BLaER1 (cell line): ENCODE results near the gene HYAL3.
"Not testable (repeated sequence)": the region's sequence is repeated elsewhere in the genome, so short reads cannot be mapped to it uniquely, and the experiment has no call there.

ENCODE experiments used
- H3K27ac ChIP-seq: shearing (Covaris generic); formaldehyde crosslinking; 2 replicates; pipeline ENCODE4 v1.8.1; 2022
- H3K27me3 ChIP-seq: shearing (Covaris generic); formaldehyde crosslinking; 2 replicates; pipeline ENCODE4 v1.8.1; 2022
- H3K36me3 ChIP-seq: shearing (Covaris generic); formaldehyde crosslinking; 2 replicates; pipeline ENCODE4 v1.8.1; 2022
- H3K4me1 ChIP-seq: shearing (Covaris generic); formaldehyde crosslinking; 2 replicates; pipeline ENCODE4 v1.8.1; 2022
- H3K4me2 ChIP-seq: shearing (Covaris generic); formaldehyde crosslinking; 2 replicates; pipeline ENCODE4 v1.8.1; 2022
- H3K4me3 ChIP-seq: shearing (Covaris generic); formaldehyde crosslinking; 2 replicates; pipeline ENCODE4 v1.8.1; 2022
- H3K9ac ChIP-seq: shearing (Covaris generic); formaldehyde crosslinking; 2 replicates; pipeline ENCODE4 v1.8.1; 2022
- H3K9me3 ChIP-seq: shearing (Covaris generic); formaldehyde crosslinking; 2 replicates; pipeline ENCODE4 v1.8.1; 2022
- H4K20me1 ChIP-seq: shearing (Covaris generic); formaldehyde crosslinking; 2 replicates; pipeline ENCODE4 v1.8.1; 2022
- Cebpa-rat ChIP-seq: shearing (Covaris generic); IDR thresholded peaks from 2 replicates; pipeline ENCODE4 v1.8.1; 2022

HYAL3 gene

DNA sequence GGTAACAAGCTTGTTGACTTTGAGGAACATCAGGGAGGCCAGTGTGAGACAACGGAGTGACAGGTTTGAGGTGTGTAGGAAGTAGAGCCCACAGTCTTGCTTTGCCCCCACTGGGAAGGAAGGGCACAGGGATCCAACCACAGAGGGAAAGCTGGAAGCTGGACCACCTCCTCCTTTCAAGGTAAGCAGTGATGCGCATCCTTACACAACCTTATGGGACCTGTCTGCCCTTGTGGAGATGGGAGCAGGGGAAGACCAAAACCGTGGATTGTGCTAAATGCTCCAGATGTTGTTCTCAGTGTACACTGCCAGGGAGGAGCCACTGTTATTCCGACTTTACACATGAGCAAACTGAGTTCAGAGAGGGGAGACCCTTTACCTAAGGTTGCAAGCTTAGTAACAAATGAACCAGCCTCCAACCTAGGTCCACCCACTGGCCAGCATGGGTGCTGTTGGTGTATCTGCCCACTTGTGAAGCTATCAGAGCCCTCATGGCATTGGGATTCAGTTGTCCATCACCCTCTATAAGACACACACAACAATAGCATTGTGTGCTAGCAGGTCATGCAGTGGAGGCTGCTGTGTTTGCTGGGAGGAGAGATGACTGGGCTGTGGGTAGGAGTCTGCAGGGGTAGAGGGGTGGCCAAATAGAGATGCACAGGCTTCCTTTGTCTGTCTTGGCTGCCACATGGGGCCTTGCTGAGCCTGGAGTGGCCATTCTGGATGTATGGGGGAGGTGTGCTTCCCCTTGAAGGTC, 20.9 kb downstream of the HYAL3 start:
- H3K9me3 ChIP-seq = no peaks in the 10 kb centered on the region
- no peaks in the 10 kb centered on the region for H3K36me3 ChIP-seq
- no peak overlapping the region for H3K9ac ChIP-seq
- H3K27me3 ChIP-seq = peaks cover 64% of the 10 kb centered on the region
- H3K4me2 ChIP-seq = no peak overlapping the region
- peaks cover 28% of the 10 kb centered on the region for H3K4me1 ChIP-seq
- H4K20me1 ChIP-seq = peaks cover 34% of the 10 kb centered on the region
- TF ChIP-seq Cebpa-rat = no peak
- H3K27ac ChIP-seq = no peak overlapping the region
- no peak overlapping the region for H3K4me3 ChIP-seq

DNA sequence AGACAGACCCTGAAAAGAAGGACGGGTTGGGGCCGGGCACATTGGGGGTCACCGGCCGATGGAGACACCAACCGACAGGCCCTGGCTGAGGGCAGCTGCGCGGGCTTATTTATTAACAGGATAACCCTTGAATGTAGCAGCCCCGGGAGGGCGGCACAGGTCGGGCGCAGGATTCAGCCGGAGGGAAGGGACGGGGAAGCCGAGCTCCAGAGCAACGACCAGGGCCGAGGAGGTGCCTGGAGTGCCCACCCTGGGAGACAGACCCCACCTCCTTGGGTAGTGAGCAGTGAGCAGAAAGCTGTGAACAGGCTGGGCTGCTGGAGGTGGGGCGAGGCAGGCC, 22.5 kb downstream of the HYAL3 start:
- Histone ChIP-seq H3K27me3 (peaks cover 69% of the 10 kb centered on the region), H3K4me1 (peaks cover 38% of the 10 kb centered on the region)

GRCh38 chr3:50275996-50276761, 23.0 kb downstream of the HYAL3 start:
- Histone ChIP-seq H3K9me3 (no peaks in the 10 kb centered on the region), H3K4me3 (no peak overlapping the region)

More for the DNA sequence above, 22.5 kb downstream of the HYAL3 start:
- no peak overlapping the region for H3K9ac ChIP-seq
- peaks cover 37% of the 10 kb centered on the region for H4K20me1 ChIP-seq
- no peak for TF ChIP-seq Cebpa-rat
- H3K4me2 ChIP-seq = 0 out of 2 replicates have a peak overlapping the region, but pooled peaks have one; percentile 22
- H3K27ac ChIP-seq = no peak overlapping the region
- H3K4me3 ChIP-seq = no peak overlapping the region
- H3K9me3 ChIP-seq = no peaks in the 10 kb centered on the region
- H3K36me3 ChIP-seq = no peaks in the 10 kb centered on the region

DNA sequence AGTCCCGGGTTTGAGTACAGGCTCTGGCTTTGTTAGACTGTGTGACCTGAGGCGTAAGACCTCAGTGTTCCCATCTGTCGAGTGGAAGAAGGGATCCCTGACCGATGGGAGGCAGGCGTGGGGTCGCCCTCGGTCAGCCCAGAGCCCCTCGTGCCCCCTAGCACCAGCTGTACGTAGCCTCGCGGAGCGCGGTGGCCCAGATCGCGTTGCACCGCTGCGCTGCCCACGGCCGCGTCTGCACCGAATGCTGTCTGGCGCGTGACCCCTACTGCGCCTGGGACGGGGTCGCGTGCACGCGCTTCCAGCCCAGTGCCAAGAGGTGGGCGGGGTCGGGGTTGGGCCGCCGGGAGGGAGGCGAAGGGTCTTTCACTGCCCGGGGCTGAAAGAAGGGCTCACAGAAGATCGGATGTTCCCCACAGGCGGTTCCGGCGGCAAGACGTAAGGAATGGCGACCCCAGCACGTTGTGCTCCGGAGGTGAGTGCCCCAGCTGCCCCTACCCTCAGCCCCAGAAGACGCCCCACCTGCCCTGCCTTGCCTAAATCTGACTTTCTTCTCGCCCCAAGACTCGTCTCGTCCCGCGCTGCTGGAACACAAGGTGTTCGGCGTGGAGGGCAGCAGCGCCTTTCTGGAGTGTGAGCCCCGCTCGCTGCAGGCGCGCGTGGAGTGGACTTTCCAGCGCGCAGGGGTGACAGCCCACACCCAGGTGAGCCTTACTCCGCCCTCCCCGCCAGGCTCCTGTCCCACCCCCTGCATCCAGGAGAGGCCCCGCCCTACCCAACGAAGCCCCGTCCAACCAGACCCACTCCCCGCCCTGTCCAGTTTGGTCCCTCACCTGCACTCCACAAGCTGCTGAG, 23.8 kb downstream of the HYAL3 start:
- H3K4me2 ChIP-seq = peak overlapping the region; percentile 40
- H3K4me3 ChIP-seq = 0 out of 2 replicates have a peak overlapping the region, but pooled peaks have one; percentile 7
- peaks cover 37% of the 10 kb centered on the region for H4K20me1 ChIP-seq
- no peak for TF ChIP-seq Cebpa-rat
- H3K4me1 ChIP-seq = peaks cover 49% of the 10 kb centered on the region
- H3K27ac ChIP-seq = no peak overlapping the region
- no peaks in the 10 kb centered on the region for H3K36me3 ChIP-seq
- H3K27me3 ChIP-seq = peaks cover 69% of the 10 kb centered on the region
- no peaks in the 10 kb centered on the region for H3K9me3 ChIP-seq
- H3K9ac ChIP-seq = no peak overlapping the region

More at GRCh38 chr3:50275996-50276761, 23.0 kb downstream of the HYAL3 start:
- Histone ChIP-seq H3K27ac (no peak overlapping the region), H3K4me2 (peak overlapping the region; percentile 40), H3K36me3 (no peaks in the 10 kb centered on the region), H3K4me1 (peaks cover 43% of the 10 kb centered on the region), H3K27me3 (peaks cover 69% of the 10 kb centered on the region), H3K9ac (no peak overlapping the region), H4K20me1 (peaks cover 37% of the 10 kb centered on the region)
- TF ChIP-seq Cebpa-rat = no peak

- Histone ChIP-seq H3K27me3 (peaks cover 67% of the 10 kb centered on the region), H3K36me3 (no peaks in the 10 kb centered on the region), H3K4me1 (peaks cover 52% of the 10 kb centered on the region)
Observed at GRCh38 chr3:50274371-50275104, 24.7 kb downstream of the HYAL3 start.

DNA sequence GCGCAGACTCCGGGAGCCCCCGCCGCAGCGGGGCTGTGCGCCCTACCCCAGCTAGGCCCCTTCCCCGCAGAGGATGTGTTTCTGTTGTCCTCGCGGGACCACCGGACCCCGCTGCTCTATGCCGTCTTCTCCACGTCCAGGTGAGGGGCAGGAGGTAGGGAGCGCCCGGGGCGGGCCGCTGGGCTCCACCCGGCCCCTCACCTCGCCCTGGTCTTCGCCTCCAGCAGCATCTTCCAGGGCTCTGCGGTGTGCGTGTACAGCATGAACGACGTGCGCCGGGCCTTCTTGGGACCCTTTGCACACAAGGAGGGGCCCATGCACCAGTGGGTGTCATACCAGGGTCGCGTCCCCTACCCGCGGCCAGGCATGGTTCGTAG, 25.5 kb downstream of the HYAL3 start:
- Histone ChIP-seq H3K4me3 (0 out of 2 replicates have a peak overlapping the region, but pooled peaks have one; percentile 30), H3K27ac (no peak overlapping the region), H3K4me2 (peak overlapping the region; percentile 66), H3K9ac (no peak overlapping the region), H3K36me3 (no peaks in the 10 kb centered on the region), H3K9me3 (no peaks in the 10 kb centered on the region), H3K4me1 (peaks cover 60% of the 10 kb centered on the region), H4K20me1 (peaks cover 37% of the 10 kb centered on the region), H3K27me3 (peaks cover 67% of the 10 kb centered on the region)
- TF ChIP-seq Cebpa-rat = no peak

More at GRCh38 chr3:50274371-50275104, 24.7 kb downstream of the HYAL3 start:
- no peak overlapping the region for H3K27ac ChIP-seq
- no peaks in the 10 kb centered on the region for H3K9me3 ChIP-seq
- H3K4me3 ChIP-seq = no peak overlapping the region
- H3K9ac ChIP-seq = no peak overlapping the region
- peaks cover 37% of the 10 kb centered on the region for H4K20me1 ChIP-seq
- no peak overlapping the region for H3K4me2 ChIP-seq
- no peak for TF ChIP-seq Cebpa-rat

DNA sequence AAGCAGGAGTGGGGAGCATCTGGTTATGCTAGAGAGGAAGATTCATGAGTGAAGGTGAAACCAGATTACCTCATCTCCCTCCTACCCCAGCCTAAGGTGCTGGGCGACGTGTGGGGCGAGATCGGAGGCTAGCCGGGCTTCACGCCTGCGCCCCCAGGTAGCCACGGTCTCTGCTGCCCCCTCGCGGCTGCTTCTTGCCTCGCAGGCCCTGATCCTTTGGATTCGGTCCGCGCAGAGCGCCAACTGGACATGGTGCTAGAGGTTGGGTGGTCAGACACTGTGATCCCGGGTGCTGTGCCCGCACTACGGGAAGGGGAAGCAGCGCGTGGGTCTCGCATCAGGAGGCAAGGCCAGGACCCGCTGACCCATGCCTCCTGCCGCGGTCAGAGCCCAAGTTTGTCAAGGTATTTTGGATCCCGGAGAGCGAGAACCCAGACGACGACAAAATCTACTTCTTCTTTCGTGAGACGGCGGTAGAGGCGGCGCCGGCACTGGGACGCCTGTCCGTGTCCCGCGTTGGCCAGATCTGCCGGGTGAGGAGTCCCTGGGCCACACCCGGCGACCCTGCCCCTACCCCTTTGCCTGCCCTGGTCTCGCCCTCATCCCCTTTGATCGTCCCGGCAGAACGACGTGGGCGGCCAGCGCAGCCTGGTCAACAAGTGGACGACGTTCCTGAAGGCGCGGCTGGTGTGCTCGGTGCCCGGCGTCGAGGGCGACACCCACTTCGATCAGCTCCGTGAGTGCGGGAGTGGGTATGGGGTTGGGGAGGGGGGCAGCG, 26.1 kb downstream of the HYAL3 start:
- H3K36me3 ChIP-seq = no peaks in the 10 kb centered on the region
- H4K20me1 ChIP-seq = peaks cover 37% of the 10 kb centered on the region
- H3K4me1 ChIP-seq = peaks cover 63% of the 10 kb centered on the region
- H3K27me3 ChIP-seq = peaks cover 67% of the 10 kb centered on the region
- peak overlapping the region; percentile 66 for H3K4me2 ChIP-seq
- TF ChIP-seq Cebpa-rat = no peak
- H3K9ac ChIP-seq = no peak overlapping the region
- no peak overlapping the region for H3K27ac ChIP-seq
- H3K4me3 ChIP-seq = peak overlapping the region; percentile 30; the same call in 1 of the 2 replicates
- no peaks in the 10 kb centered on the region for H3K9me3 ChIP-seq

GRCh38 chr3:50272538-50272910, 26.7 kb downstream of the HYAL3 start:
- H4K20me1 ChIP-seq = peaks cover 35% of the 10 kb centered on the region
- H3K36me3 ChIP-seq, H3K9ac ChIP-seq, H3K27ac ChIP-seq, H3K9me3 ChIP-seq, H3K4me3 ChIP-seq: not testable (repeated sequence)
- peak overlapping the region; percentile 66 for H3K4me2 ChIP-seq
- H3K27me3 ChIP-seq = peaks cover 67% of the 10 kb centered on the region
- H3K4me1 ChIP-seq = peaks cover 67% of the 10 kb centered on the region
